Activated naive CD8-positive, alpha-beta T cell treated with anti-CD3 and anti-CD28 coated beads, Interleukin-2, amount 10 ng/mL, durations not matched to agents 7 days and 5 days (primary cell): ENCODE data around the gene CYB5R3. TPM values are rescaled to one million over a fixed set of nuclear protein-coding genes. Genes with fewer than 3 reads are reported as not detected.

Experiments
- ATAC-seq: fragments of 150-1000 bp; cut with Tn5 transposase; one replicate; pipeline ENCODE4 v1.10.0; 2021; ENCODE audit warnings: low read depth, moderate library complexity
- POLR2A ChIA-PET: fragments of 350-600 bp; sonication (Branson Sonifier 250); formaldehyde crosslinking; loops from one replicate; lab custom pipeline; 2021; ENCODE audit warnings: antibody characterized with exemption; lab: Charles Lee
- DNase-seq: peaks from one replicate; pipeline ENCODE4 v3.0.0; 2021
- H3K27ac Mint-ChIP-seq: one replicate; pipeline ENCODE4 v1.8.0; 2022; ENCODE audit warnings: mild to moderate bottlenecking, mixed read lengths
- H3K27me3 Mint-ChIP-seq: one replicate; pipeline ENCODE4 v1.8.0; 2022; ENCODE audit warnings: mild to moderate bottlenecking, moderate library complexity, mixed read lengths
- H3K36me3 Mint-ChIP-seq: one replicate; pipeline ENCODE4 v1.8.0; 2021; ENCODE audit warnings: mild to moderate bottlenecking, mixed read lengths
- H3K4me1 Mint-ChIP-seq: one replicate; pipeline ENCODE4 v1.8.0; 2021; ENCODE audit warnings: mixed read lengths
- H3K4me3 Mint-ChIP-seq: one replicate; pipeline ENCODE4 v1.8.0; 2022; ENCODE audit warnings: mild to moderate bottlenecking, moderate library complexity, mixed read lengths
- H3K9me3 Mint-ChIP-seq: one replicate; pipeline ENCODE4 v1.8.0; 2021; ENCODE audit warnings: mixed read lengths
- total RNA-seq, 2 experiments: library from RNA; stranded (reverse); gene quantifications; one replicate each; pipeline ENCODE4 v1.2.3, GENCODE V29; 2021

Gene CYB5R3
- total RNA-seq, 2 experiments from 2014 or later, result 61.3 to 65.4 TPM

GRCh38 chr22:42635531-42635930, 13.7 kb downstream of the CYB5R3 start:
- Mint-ChIP-seq H3K27ac (no peak overlapping the region), H3K4me3 (no peak overlapping the region), H3K9me3 (no peaks in the 10 kb centered on the region), H3K27me3 (no peaks in the 10 kb centered on the region), H3K4me1 (peaks cover 6% of the 10 kb centered on the region), H3K36me3 (peaks cover 2% of the 10 kb centered on the region)
- ATAC-seq (no peak), DNase-seq (no peak)
- POLR2A ChIA-PET, result interaction anchor here (0.6 kb wide), 1 partner anchor 11 kb away, joined by 3 read pairs; no protein-coding TSS in a partner anchor

- Mint-ChIP-seq H3K4me3 (no peak overlapping the region), H3K27me3 (no peaks in the 10 kb centered on the region), H3K36me3 (peaks cover 4% of the 10 kb centered on the region), H3K9me3 (no peaks in the 10 kb centered on the region), H3K4me1 (no peaks in the 10 kb centered on the region), H3K27ac (no peak overlapping the region)
- POLR2A ChIA-PET, result no interaction called here
- DNase-seq, result no peak
- no peak for ATAC-seq
These were observed 16.2 kb downstream of the CYB5R3 start for GRCh38 chr22:42633013-42633412.

- H3K4me3 Mint-ChIP-seq, result no peak overlapping the region
- no peak overlapping the region for H3K27ac Mint-ChIP-seq
- H3K9me3 Mint-ChIP-seq, result no peaks in the 10 kb centered on the region
- no peak for ATAC-seq
- H3K36me3 Mint-ChIP-seq, result peaks cover 4% of the 10 kb centered on the region
- H3K27me3 Mint-ChIP-seq, result no peaks in the 10 kb centered on the region
- no peaks in the 10 kb centered on the region for H3K4me1 Mint-ChIP-seq
- DNase-seq, result no peak
- POLR2A ChIA-PET, result no interaction called here
These were observed 17.1 kb downstream of the CYB5R3 start for GRCh38 chr22:42632096-42632495.

GRCh38 chr22:42630901-42631602, 18.1 kb downstream of the CYB5R3 start:
- ATAC-seq, result no peak
- Mint-ChIP-seq H3K4me3 (no peak overlapping the region), H3K9me3 (no peaks in the 10 kb centered on the region), H3K4me1 (no peaks in the 10 kb centered on the region), H3K36me3 (peaks cover 4% of the 10 kb centered on the region), H3K27me3 (no peaks in the 10 kb centered on the region), H3K27ac (no peak overlapping the region)
- DNase-seq, result no peak
- POLR2A ChIA-PET, result no interaction called here

GRCh38 chr22:42630211-42630610, 19.0 kb downstream of the CYB5R3 start:
- POLR2A ChIA-PET, result no interaction called here
- H3K27me3 Mint-ChIP-seq, result no peaks in the 10 kb centered on the region
- H3K4me1 Mint-ChIP-seq, result no peaks in the 10 kb centered on the region
- H3K4me3 Mint-ChIP-seq, result no peak overlapping the region
- peaks cover 3% of the 10 kb centered on the region for H3K36me3 Mint-ChIP-seq
- H3K27ac Mint-ChIP-seq, result no peak overlapping the region
- no peaks in the 10 kb centered on the region for H3K9me3 Mint-ChIP-seq
- DNase-seq (no peak), ATAC-seq (no peak)

GRCh38 chr22:42627981-42628380, 21.2 kb downstream of the CYB5R3 start:
- H3K4me3 Mint-ChIP-seq, result no peak overlapping the region
- no peaks in the 10 kb centered on the region for H3K9me3 Mint-ChIP-seq
- peaks cover 3% of the 10 kb centered on the region for H3K36me3 Mint-ChIP-seq
- H3K27ac Mint-ChIP-seq, result no peak overlapping the region
- no peaks in the 10 kb centered on the region for H3K27me3 Mint-ChIP-seq
- H3K4me1 Mint-ChIP-seq, result no peaks in the 10 kb centered on the region
- DNase-seq, result no peak
- POLR2A ChIA-PET, result interaction anchor here (1.6 kb wide), 1 partner anchor 14 kb away, joined by 5 read pairs; the partner anchor contains the start of gene POLDIP3
- ATAC-seq, result no peak

GRCh38 chr22:42626951-42627625, 22.1 kb downstream of the CYB5R3 start:
- Mint-ChIP-seq H3K9me3 (no peaks in the 10 kb centered on the region), H3K36me3 (peaks cover 2% of the 10 kb centered on the region), H3K27me3 (no peaks in the 10 kb centered on the region), H3K27ac (no peak overlapping the region), H3K4me1 (no peaks in the 10 kb centered on the region), H3K4me3 (no peak overlapping the region)
- POLR2A ChIA-PET, result interaction anchor here (0.5 to 1.6 kb wide), 3 partner anchors 13 to 457 kb away, joined by 3 to 5 read pairs (median 3); partner anchors contain the start of genes CYB5R3 and POLDIP3
- ATAC-seq (no peak), DNase-seq (no peak)

GRCh38 chr22:42626431-42626830, 22.8 kb downstream of the CYB5R3 start:
- Mint-ChIP-seq H3K9me3 (no peaks in the 10 kb centered on the region), H3K36me3 (peaks cover 2% of the 10 kb centered on the region), H3K27ac (no peak overlapping the region), H3K4me1 (peaks cover 2% of the 10 kb centered on the region), H3K4me3 (no peak overlapping the region), H3K27me3 (no peaks in the 10 kb centered on the region)
- POLR2A ChIA-PET, result interaction anchor here (1.0 kb wide), 2 partner anchors 12 to 22 kb away, joined by 3 to 5 read pairs; partner anchors contain the start of gene CYB5R3
- ATAC-seq, result no peak
- DNase-seq, result no peak

GRCh38 chr22:42625416-42625815, 23.8 kb downstream of the CYB5R3 start:
- Mint-ChIP-seq H3K4me3 (no peak overlapping the region), H3K27me3 (no peaks in the 10 kb centered on the region), H3K36me3 (peaks cover 2% of the 10 kb centered on the region), H3K27ac (no peak overlapping the region), H3K9me3 (no peaks in the 10 kb centered on the region), H3K4me1 (peaks cover 5% of the 10 kb centered on the region)
- POLR2A ChIA-PET, result interaction anchor here (1.0 to 3.0 kb wide), 2 partner anchors 10 to 13 kb away, joined by 5 to 22 read pairs; partner anchors contain the start of gene POLDIP3
- ATAC-seq (no peak), DNase-seq (no peak)

GRCh38 chr22:42624551-42625106, 24.6 kb downstream of the CYB5R3 start:
- H3K4me1 Mint-ChIP-seq, result peaks cover 5% of the 10 kb centered on the region
- H3K27ac Mint-ChIP-seq, result no peak overlapping the region
- no peaks in the 10 kb centered on the region for H3K36me3 Mint-ChIP-seq
- POLR2A ChIA-PET, result interaction anchor here (3.0 kb wide), 1 partner anchor 9 kb away, joined by 22 read pairs; the partner anchor contains the start of gene POLDIP3
- H3K27me3 Mint-ChIP-seq, result no peaks in the 10 kb centered on the region
- no peaks in the 10 kb centered on the region for H3K9me3 Mint-ChIP-seq
- no peak for ATAC-seq
- H3K4me3 Mint-ChIP-seq, result no peak overlapping the region
- DNase-seq, result no peak

- no peaks in the 10 kb centered on the region for H3K9me3 Mint-ChIP-seq
- H3K4me3 Mint-ChIP-seq, result no peak overlapping the region
- POLR2A ChIA-PET, result interaction anchor here (3.0 kb wide), 1 partner anchor 9 kb away, joined by 22 read pairs; the partner anchor contains the start of gene POLDIP3
- no peaks in the 10 kb centered on the region for H3K27me3 Mint-ChIP-seq
- H3K27ac Mint-ChIP-seq, result no peak overlapping the region
- peaks cover 5% of the 10 kb centered on the region for H3K4me1 Mint-ChIP-seq
- DNase-seq (no peak), ATAC-seq (no peak)
- no peaks in the 10 kb centered on the region for H3K36me3 Mint-ChIP-seq
These were observed 25.3 kb downstream of the CYB5R3 start for GRCh38 chr22:42623756-42624441.

- POLR2A ChIA-PET, result interaction anchor here (3.0 kb wide), 1 partner anchor 8 kb away, joined by 22 read pairs; the partner anchor contains the start of gene POLDIP3
- ATAC-seq (no peak), DNase-seq (no peak)
- no peak overlapping the region for H3K4me3 Mint-ChIP-seq
- peaks cover 5% of the 10 kb centered on the region for H3K4me1 Mint-ChIP-seq
- no peaks in the 10 kb centered on the region for H3K9me3 Mint-ChIP-seq
- H3K27me3 Mint-ChIP-seq, result no peaks in the 10 kb centered on the region
- H3K36me3 Mint-ChIP-seq, result no peaks in the 10 kb centered on the region
- H3K27ac Mint-ChIP-seq, result no peak overlapping the region
These were observed 25.9 kb downstream of the CYB5R3 start for GRCh38 chr22:42623301-42623751.
